Measurements from ENCODE around the gene LDLRAD4.

GRCh38 chr18:13455960-13456481 lies 237.5 kb downstream of the LDLRAD4 start:
- TF ChIP-seq, protein P1, sequence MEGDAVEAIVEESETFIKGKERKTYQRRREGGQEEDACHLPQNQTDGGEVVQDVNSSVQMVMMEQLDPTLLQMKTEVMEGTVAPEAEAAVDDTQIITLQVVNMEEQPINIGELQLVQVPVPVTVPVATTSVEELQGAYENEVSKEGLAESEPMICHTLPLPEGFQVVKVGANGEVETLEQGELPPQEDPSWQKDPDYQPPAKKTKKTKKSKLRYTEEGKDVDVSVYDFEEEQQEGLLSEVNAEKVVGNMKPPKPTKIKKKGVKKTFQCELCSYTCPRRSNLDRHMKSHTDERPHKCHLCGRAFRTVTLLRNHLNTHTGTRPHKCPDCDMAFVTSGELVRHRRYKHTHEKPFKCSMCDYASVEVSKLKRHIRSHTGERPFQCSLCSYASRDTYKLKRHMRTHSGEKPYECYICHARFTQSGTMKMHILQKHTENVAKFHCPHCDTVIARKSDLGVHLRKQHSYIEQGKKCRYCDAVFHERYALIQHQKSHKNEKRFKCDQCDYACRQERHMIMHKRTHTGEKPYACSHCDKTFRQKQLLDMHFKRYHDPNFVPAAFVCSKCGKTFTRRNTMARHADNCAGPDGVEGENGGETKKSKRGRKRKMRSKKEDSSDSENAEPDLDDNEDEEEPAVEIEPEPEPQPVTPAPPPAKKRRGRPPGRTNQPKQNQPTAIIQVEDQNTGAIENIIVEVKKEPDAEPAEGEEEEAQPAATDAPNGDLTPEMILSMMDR (conservative IDR thresholded peaks at IDR 0.05), result no peak
- TF ChIP-seq EZH2 (IDR thresholded peaks at IDR 0.05; ENCODE audit: low read depth), result no peak

Data from PC-9 (cell line).